Astrocyte (in vitro differentiated cells and primary cell): ENCODE results near the gene ITFG1. TPM values are rescaled to one million over a fixed set of nuclear protein-coding genes. Genes with fewer than 3 reads are reported as not detected.

ENCODE experiments used
- DNase-seq: peaks from one replicate; pipeline ENCODE4 v3.0.0-alpha.2; 2010; ENCODE audit warnings: low read depth
- FAIRE-seq: peaks from 2 replicates; lab custom pipeline; 2011; peaks lifted over from hg19 to GRCh38; lab: Jason Lieb, UNC
- H2AFZ ChIP-seq: 2 replicates; pipeline ENCODE4 v1.6.0; 2012; ENCODE audit warnings: low read depth, low read length, inconsistent platforms
- H3K27ac ChIP-seq: 2 replicates; pipeline ENCODE4 v1.5.1; 2011; ENCODE audit warnings: low read depth, low read length, inconsistent platforms
- H3K27me3 ChIP-seq: 2 replicates; pipeline ENCODE4 v1.6.0; 2011; ENCODE audit warnings: low read length, inconsistent platforms; ENCODE audit not compliant: insufficient read depth
- H3K36me3 ChIP-seq: 2 replicates; pipeline ENCODE4 v1.5.1; 2011; ENCODE audit warnings: low read length, inconsistent platforms; ENCODE audit not compliant: insufficient read depth
- H3K4me1 ChIP-seq: 2 replicates; pipeline ENCODE4 v1.5.1; 2011; ENCODE audit warnings: low read length, inconsistent platforms; ENCODE audit not compliant: insufficient read depth
- H3K4me2 ChIP-seq: 2 replicates; pipeline ENCODE4 v1.6.0; 2012; ENCODE audit warnings: low read length, inconsistent platforms
- H3K4me3 ChIP-seq: 2 replicates; pipeline ENCODE4 v1.5.1; 2011; ENCODE audit warnings: low read depth, mild to moderate bottlenecking, low read length, inconsistent platforms; ENCODE audit not compliant: insufficient read depth
- H3K79me2 ChIP-seq: 2 replicates; pipeline ENCODE4 v1.6.0; 2012; ENCODE audit warnings: mild to moderate bottlenecking, low read length, inconsistent platforms; ENCODE audit not compliant: insufficient read depth
- H3K9ac ChIP-seq: 2 replicates; pipeline ENCODE4 v1.6.0; 2012; ENCODE audit warnings: mild to moderate bottlenecking, low read length, inconsistent platforms
- H3K9me3 ChIP-seq: 2 replicates; pipeline ENCODE4 v1.5.1; 2012; ENCODE audit warnings: low read depth, mild to moderate bottlenecking, low read length, inconsistent platforms; ENCODE audit not compliant: insufficient read depth
- H4K20me1 ChIP-seq: 2 replicates; pipeline ENCODE4 v1.6.0; 2012; ENCODE audit warnings: low read length, inconsistent platforms; ENCODE audit not compliant: insufficient read depth
- H3K27ac Mint-ChIP-seq: one replicate; pipeline ENCODE4 v1.8.0; 2021; ENCODE audit warnings: mild to moderate bottlenecking, mixed read lengths; ENCODE audit not compliant: unreplicated experiment
- H3K27me3 Mint-ChIP-seq: one replicate; pipeline ENCODE4 v1.8.0; 2021; ENCODE audit warnings: low read depth, mixed read lengths; ENCODE audit not compliant: unreplicated experiment
- H3K36me3 Mint-ChIP-seq: one replicate; pipeline ENCODE4 v1.8.0; 2021; ENCODE audit warnings: low read depth, mixed read lengths; ENCODE audit not compliant: unreplicated experiment
- H3K4me1 Mint-ChIP-seq: one replicate; pipeline ENCODE4 v1.8.0; 2021; ENCODE audit warnings: low read depth, mixed read lengths; ENCODE audit not compliant: unreplicated experiment
- H3K4me3 Mint-ChIP-seq: one replicate; pipeline ENCODE4 v1.8.0; 2021; ENCODE audit warnings: mild to moderate bottlenecking, moderate library complexity, mixed read lengths; ENCODE audit not compliant: unreplicated experiment
- H3K9me3 Mint-ChIP-seq: one replicate; pipeline ENCODE4 v1.8.0; 2021; ENCODE audit warnings: mild to moderate bottlenecking, mixed read lengths; ENCODE audit not compliant: unreplicated experiment
- EZH2 ChIP-seq: IDR thresholded peaks from 2 replicates; pipeline ENCODE4 v1.6.1; 2012; ENCODE audit warnings: mild to moderate bottlenecking, low read length, inconsistent platforms; ENCODE audit not compliant: insufficient read depth
- total RNA-seq: library from RNA; stranded (reverse); gene quantifications from 2 replicates; pipeline ENCODE4 v1.2.1, GENCODE V29; 2021
- TF ChIP-seq, protein P1 (sequence below): IDR thresholded peaks from 2 replicates; pipeline ENCODE4 v1.5.1; 2011; ENCODE audit warnings: low read depth, mild to moderate bottlenecking, inconsistent platforms, low read length, moderate library complexity; ENCODE audit not compliant: insufficient read depth

ITFG1 gene
- total RNA-seq, 1 donor from 2014 or later, result 52.7 TPM

DNA sequence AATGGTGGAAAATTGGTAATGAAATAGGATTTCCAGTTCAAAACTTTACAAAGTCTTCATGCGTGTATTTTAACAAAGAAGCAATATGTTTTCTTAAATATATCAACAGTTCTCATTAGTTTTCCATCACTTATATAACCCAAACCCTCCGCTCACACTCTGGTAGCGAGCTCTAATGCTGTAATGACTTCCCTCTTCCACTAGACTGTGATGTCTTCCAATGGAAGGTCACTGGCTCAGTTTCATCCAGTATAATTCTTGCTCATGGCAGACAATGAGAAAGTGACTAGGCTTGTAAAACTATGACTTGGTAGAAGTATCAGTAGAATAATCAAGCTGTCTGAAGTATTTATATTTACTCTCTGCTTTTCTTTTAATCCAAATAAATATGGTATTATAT lies 349.9 kb downstream of the ITFG1 start:
- Histone ChIP-seq H2AFZ (no peak overlapping the region), H3K79me2 (no peaks in the 10 kb centered on the region), H3K9me3 (no peaks in the 10 kb centered on the region), H3K9ac (no peak overlapping the region), H4K20me1 (no peaks in the 10 kb centered on the region), H3K27me3 (no peaks in the 10 kb centered on the region), H3K27ac (no peak overlapping the region), H3K4me2 (no peak overlapping the region), H3K4me3 (no peak overlapping the region), H3K36me3 (peaks cover 15% of the 10 kb centered on the region), H3K4me1 (no peaks in the 10 kb centered on the region)
- Mint-ChIP-seq H3K36me3 (no peaks in the 10 kb centered on the region), H3K27me3 (no peaks in the 10 kb centered on the region), H3K27ac (no peak overlapping the region), H3K4me1 (no peaks in the 10 kb centered on the region), H3K4me3 (no peak overlapping the region), H3K9me3 (no peaks in the 10 kb centered on the region)
- FAIRE-seq, result no peak
- no peak for TF ChIP-seq EZH2
- TF ChIP-seq, protein P1, sequence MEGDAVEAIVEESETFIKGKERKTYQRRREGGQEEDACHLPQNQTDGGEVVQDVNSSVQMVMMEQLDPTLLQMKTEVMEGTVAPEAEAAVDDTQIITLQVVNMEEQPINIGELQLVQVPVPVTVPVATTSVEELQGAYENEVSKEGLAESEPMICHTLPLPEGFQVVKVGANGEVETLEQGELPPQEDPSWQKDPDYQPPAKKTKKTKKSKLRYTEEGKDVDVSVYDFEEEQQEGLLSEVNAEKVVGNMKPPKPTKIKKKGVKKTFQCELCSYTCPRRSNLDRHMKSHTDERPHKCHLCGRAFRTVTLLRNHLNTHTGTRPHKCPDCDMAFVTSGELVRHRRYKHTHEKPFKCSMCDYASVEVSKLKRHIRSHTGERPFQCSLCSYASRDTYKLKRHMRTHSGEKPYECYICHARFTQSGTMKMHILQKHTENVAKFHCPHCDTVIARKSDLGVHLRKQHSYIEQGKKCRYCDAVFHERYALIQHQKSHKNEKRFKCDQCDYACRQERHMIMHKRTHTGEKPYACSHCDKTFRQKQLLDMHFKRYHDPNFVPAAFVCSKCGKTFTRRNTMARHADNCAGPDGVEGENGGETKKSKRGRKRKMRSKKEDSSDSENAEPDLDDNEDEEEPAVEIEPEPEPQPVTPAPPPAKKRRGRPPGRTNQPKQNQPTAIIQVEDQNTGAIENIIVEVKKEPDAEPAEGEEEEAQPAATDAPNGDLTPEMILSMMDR, result no peak
- no peak for DNase-seq

GRCh38 chr16:47109361-47109760 lies 351.5 kb downstream of the ITFG1 start:
- H2AFZ ChIP-seq, result no peak overlapping the region
- Mint-ChIP-seq H3K27ac (no peak overlapping the region), H3K4me1 (no peaks in the 10 kb centered on the region), H3K36me3 (peaks cover 1% of the 10 kb centered on the region), H3K27me3 (no peaks in the 10 kb centered on the region), H3K4me3 (no peak overlapping the region), H3K9me3 (no peaks in the 10 kb centered on the region)
- H3K4me3 ChIP-seq, result no peak overlapping the region
- no peak for FAIRE-seq
- no peak overlapping the region for H3K9ac ChIP-seq
- DNase-seq, result no peak
- H3K79me2 ChIP-seq, result no peaks in the 10 kb centered on the region
- no peaks in the 10 kb centered on the region for H3K9me3 ChIP-seq
- no peak overlapping the region for H3K4me2 ChIP-seq
- no peak for TF ChIP-seq EZH2
- TF ChIP-seq, protein P1, result no peak
- H3K27ac ChIP-seq, result no peak overlapping the region
- peaks cover 21% of the 10 kb centered on the region for H3K36me3 ChIP-seq
- no peaks in the 10 kb centered on the region for H3K4me1 ChIP-seq
- H3K27me3 ChIP-seq, result no peaks in the 10 kb centered on the region
- H4K20me1 ChIP-seq, result no peaks in the 10 kb centered on the region

Other genes starting within 250 kb of the ITFG1 start
- gene PHKB, start 268 bp upstream of the ITFG1 start, total RNA-seq, result 39.8 and 49.6 TPM in 2 replicates